ENCODE data around the gene TMEM221. TPM values are rescaled to one million over a fixed set of nuclear protein-coding genes. Genes with fewer than 3 reads are reported as not detected.
"Not testable (repeated sequence)": the region's sequence is repeated elsewhere in the genome, so short reads cannot be mapped to it uniquely, and the experiment has no call there.

The TMEM221 gene
- not detected in 2 replicates for total RNA-seq (2014; rRNA removed; shearing (Covaris generic))

- no peak for DNase-seq (ENCODE audit: low spot score)
These were observed at the start of gene TMEM221 for GRCh38 chr19:17448131-17448967. Gene TMEM221 (minus strand): TSS chr19:17448668. CDS start chr19:17448462, 206 bp downstream.

- DNase-seq (ENCODE audit: low spot score), result no peak
These were observed 48.8 kb upstream of the TMEM221 start for GRCh38 chr19:17497149-17497798.

DNA sequence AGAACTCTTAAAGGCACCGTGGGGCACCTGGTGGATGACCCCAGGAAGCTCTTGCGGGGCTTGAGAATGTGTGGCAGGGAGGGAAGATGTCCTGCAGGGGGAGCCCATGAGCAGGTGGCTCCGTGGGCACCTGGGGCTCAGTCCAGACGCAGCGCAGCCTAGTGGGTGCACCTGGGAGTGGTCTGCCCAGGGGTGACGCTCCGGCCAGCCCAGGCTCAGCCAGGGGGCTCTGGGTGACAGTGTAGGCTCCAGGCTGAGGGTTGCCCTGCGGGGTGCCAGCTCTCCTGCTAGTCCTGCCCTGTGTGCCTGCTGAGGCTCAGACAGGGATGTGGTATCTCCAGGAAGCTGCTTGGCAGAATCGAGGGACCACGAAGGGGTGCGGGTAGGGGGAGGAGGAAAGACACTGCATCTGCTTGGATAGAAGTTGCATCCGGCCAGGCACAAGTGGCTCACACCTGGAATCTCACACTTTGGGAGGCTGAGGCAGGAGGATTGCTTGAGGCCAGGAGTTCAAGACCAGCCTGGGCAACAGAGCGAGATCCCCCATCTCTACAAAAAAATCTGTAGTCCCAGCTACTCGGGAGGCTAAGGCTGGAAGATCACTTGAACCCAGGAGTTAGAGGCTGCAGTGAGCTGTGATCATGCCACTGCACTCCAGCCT lies 48.0 kb upstream of the TMEM221 start:
- peak; percentile 82 for DNase-seq (ENCODE audit: low spot score)

GRCh38 chr19:17495639-17496296 lies 47.3 kb upstream of the TMEM221 start:
- DNase-seq (ENCODE audit: low spot score), result no peak

DNA sequence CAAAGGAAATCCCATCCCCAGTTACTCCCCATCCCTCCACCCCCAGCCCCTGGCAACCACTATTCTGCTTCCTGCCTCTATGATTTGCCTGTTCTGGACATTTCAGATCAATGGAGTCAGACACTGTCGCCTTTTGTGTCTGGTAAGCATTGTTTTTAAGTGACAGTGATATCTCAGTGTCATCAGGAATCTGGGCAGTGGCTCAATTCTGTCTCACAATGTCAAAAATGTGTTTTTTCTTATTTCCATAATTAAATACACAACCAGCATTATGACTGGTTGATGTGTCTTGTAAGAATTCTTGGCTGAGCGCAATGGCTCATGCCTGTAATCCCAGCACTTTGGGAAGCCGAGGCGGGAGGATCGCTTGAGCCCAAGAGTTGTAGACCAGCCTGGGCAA lies 42.8 kb upstream of the TMEM221 start:
- DNase-seq (ENCODE audit: low spot score), result no peak

DNA sequence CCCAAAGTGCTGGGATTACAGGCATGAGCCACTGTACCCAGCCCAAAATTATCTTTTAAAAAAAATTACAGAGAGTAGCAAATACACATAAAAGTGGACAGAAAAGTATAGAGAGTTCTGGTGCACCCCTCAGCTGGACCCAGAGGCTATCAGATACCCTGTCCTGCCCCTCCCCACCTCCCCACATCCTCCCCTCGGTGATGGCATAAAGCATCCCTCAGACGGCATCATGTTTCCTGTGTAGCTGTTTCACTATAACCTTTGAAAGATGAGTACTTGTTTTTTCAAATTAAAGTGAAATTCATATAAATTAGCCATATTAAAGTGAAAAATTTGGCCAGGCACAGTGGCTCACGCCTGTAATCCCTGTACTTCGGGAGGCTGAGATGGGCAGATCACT lies 41.9 kb upstream of the TMEM221 start:
- no peak for DNase-seq (ENCODE audit: low spot score)

DNA sequence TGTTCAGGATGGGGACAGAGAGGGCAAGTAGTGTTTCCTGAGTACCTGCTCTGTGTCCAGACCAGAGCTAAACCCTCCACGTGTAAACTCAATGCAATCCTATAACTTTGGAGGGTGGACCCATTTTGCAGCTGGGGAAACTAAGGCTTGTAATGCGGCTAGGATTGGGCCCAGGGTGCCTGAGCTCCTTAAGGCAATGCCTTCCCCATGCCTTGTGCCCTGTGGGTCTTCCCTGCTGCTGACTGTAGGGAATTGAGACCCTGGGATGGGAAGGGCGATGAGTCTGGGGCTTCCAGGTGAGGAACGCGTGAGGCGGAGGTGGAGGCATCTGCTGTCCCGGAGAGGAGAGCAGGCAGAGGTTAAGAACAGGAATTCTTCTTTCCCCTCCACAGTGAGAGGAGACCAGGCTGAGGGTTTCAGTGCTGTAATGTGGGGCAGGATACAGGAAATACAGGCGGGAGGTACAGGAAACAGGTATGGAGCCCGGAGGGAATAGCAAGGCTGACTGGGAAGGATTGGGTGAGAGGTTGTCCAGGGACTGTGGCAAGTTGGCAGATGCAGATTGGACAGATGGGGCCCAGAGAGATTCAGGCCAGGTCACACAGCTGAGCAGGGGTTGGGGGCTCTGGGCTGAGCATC lies 41.0 kb upstream of the TMEM221 start:
- no peak for DNase-seq (ENCODE audit: low spot score)

DNA sequence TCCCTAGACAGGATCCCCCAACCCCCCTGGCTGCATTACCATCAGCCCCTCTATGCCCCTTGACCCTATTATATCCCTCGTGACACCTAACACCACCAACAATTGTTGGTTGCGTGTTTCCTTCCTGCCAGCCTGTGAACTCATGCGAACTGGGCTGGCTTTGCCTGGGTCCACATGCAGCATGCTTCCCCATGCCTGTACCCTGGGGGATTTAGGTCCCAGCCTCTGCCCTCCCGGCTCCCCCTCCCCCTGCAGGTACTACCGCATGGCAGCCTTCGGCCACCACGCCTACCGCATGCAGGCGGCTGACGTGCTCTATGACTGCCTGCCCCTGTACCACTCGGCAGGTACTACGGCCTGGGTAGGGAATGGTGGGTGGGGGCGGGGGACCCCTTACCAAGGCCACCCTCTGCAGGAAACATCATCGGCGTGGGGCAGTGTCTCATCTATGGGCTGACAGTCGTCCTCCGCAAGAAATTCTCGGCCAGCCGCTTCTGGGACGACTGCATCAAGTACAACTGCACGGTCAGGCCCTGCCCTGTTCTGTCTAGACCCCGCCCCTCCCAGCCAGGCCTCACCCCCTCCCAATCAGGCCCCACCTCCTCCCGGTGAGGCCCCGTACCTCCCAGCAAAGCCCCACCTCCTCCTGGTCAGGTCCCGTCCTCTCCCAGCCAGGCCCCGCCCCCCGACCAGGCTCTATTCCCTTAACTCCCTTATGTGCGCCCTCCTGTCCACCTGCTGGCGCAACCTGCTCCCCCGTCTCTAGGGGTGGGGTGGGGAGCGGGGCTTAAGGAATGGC lies 40.3 kb upstream of the TMEM221 start:
- peak; percentile 82 for DNase-seq (ENCODE audit: low spot score)

- DNase-seq (ENCODE audit: low spot score), result no peak
These were observed 39.0 kb upstream of the TMEM221 start for GRCh38 chr19:17487284-17488121.

- DNase-seq (ENCODE audit: low spot score), result no peak
These were observed 38.2 kb upstream of the TMEM221 start for GRCh38 chr19:17486545-17487240.

GRCh38 chr19:17484520-17485185 lies 36.2 kb upstream of the TMEM221 start:
- no peak for DNase-seq (ENCODE audit: low spot score)

- no peak for DNase-seq (ENCODE audit: low spot score)
These were observed 35.1 kb upstream of the TMEM221 start for GRCh38 chr19:17483605-17484002.

GRCh38 chr19:17482877-17483604 lies 34.6 kb upstream of the TMEM221 start:
- no peak for DNase-seq (ENCODE audit: low spot score)

- DNase-seq (ENCODE audit: low spot score), result no peak
These were observed 33.5 kb upstream of the TMEM221 start for GRCh38 chr19:17481986-17482385.

DNA sequence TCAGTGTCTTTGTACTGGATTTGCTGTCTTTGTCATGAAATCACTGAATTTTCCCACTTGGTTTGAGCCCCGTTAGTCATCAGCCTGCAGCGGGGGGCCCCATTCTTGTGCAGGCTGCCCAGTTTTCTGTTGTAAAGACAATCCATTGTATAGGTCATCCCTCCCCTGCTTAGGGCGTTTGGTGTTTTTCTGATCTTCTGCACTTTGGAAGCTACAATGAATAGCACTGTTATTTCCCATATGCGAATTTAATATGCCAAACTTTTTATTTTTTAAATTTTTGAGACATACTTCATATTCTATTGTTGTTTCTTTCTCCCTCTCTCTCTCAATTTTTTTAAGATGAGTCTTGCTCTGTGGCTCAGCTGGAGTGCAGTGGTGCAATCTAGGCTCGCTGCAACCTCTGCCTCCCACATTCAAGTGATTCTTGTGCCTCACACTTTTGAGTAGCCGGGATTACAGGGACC lies 30.9 kb upstream of the TMEM221 start:
- no peak for DNase-seq (ENCODE audit: low spot score)

GRCh38 chr19:17475541-17476115 lies 27.2 kb upstream of the TMEM221 start:
- DNase-seq (ENCODE audit: low spot score), result peak; percentile 29

DNA sequence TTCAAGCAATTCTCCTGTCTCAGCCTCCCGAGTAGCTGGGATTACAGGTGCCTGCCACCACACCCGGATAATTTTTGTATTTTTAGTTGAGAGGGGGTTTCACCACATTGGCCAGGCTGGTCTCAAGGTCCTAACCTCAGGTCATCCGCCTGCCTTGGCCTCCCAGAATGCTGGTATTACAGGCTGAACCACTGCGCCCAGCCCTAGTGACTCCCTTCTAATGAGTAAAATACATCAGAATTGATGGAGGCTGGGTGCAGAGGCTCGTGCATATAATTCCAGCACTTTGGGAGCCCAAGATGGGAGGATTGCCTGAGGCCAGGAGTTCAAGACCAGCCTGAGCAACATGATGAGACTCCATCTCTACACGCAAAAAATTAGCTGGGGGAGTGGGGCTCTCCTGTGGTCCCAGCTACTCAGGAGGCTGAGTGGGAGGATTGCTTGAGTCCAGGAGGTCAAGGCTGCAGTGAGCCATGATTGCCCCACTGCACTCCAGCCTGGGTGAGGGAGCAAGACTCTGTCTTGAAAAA lies 26.6 kb upstream of the TMEM221 start:
- DNase-seq (ENCODE audit: low spot score), result not testable (repeated sequence)
